C4-2B (cell line): ENCODE data around the gene NCOA1.

Experiments
- CTCF ChIP-seq: fragments of 450-650 bp; conservative IDR thresholded peaks from 2 replicates; pipeline ENCODE4 v1.5.1; 2017; ENCODE audit warnings: mild to moderate bottlenecking
- ZFX ChIP-seq: fragments of 450-650 bp; IDR thresholded peaks from 2 replicates; pipeline ENCODE4 v1.6.1; 2017

- TF ChIP-seq CTCF (no peak), ZFX (no peak)
Observed at GRCh38 chr2:24489465-24490180, 1.4 kb upstream of the NCOA1 start.
